ENCODE data around the gene FAT1.

GRCh38 chr4:186700746-186701145 lies 22.9 kb downstream of the FAT1 start:
- no peak for TF ChIP-seq ZNF532 (CRISPR knock-in tag; IDR thresholded peaks at IDR 0.05; ENCODE audit: borderline replicate concordance)
- no peak for TF ChIP-seq USF2 (CRISPR knock-in tag; IDR thresholded peaks at IDR 0.05)
- no peak for TF ChIP-seq CTCF (IDR thresholded peaks at IDR 0.05)
- TF ChIP-seq MAX (CRISPR knock-in tag; IDR thresholded peaks at IDR 0.05), result no peak
- no peak for TF ChIP-seq FOXP1 (CRISPR knock-in tag; IDR thresholded peaks at IDR 0.05; ENCODE audit: borderline replicate concordance)
- no peak for TF ChIP-seq ZNF263 (CRISPR knock-in tag; IDR thresholded peaks at IDR 0.05; ENCODE audit: low read depth)
- no peak for TF ChIP-seq IRF2 (CRISPR knock-in tag; IDR thresholded peaks at IDR 0.05; ENCODE audit: borderline replicate concordance, low read depth)
- TF ChIP-seq ATF2 (CRISPR knock-in tag; IDR thresholded peaks at IDR 0.05; ENCODE audit: borderline replicate concordance, low read depth), result no peak
- TF ChIP-seq AR (CRISPR knock-in tag; IDR thresholded peaks at IDR 0.05), result no peak
- no peak for TF ChIP-seq IRF1 (CRISPR knock-in tag; IDR thresholded peaks at IDR 0.05)
- TF ChIP-seq ETV6 (CRISPR knock-in tag; IDR thresholded peaks at IDR 0.05), result no peak
- TF ChIP-seq ZNF425 (CRISPR knock-in tag; conservative IDR thresholded peaks at IDR 0.05), result no peak
- TF ChIP-seq NFYB (CRISPR knock-in tag; conservative IDR thresholded peaks at IDR 0.05; ENCODE audit: low read depth), result no peak
- no peak for TF ChIP-seq ATF3 (CRISPR knock-in tag; conservative IDR thresholded peaks at IDR 0.05)

All from WTC11 (cell line).